Measurements from ENCODE around the gene MEF2B. TPM values are rescaled to one million over a fixed set of nuclear protein-coding genes. Genes with fewer than 3 reads are reported as not detected.

Gene MEF2B
- total and polyA plus RNA-seq, 12 donors: 0.42 to 6.0 (median 1.4) TPM; not detected in 4

DNA sequence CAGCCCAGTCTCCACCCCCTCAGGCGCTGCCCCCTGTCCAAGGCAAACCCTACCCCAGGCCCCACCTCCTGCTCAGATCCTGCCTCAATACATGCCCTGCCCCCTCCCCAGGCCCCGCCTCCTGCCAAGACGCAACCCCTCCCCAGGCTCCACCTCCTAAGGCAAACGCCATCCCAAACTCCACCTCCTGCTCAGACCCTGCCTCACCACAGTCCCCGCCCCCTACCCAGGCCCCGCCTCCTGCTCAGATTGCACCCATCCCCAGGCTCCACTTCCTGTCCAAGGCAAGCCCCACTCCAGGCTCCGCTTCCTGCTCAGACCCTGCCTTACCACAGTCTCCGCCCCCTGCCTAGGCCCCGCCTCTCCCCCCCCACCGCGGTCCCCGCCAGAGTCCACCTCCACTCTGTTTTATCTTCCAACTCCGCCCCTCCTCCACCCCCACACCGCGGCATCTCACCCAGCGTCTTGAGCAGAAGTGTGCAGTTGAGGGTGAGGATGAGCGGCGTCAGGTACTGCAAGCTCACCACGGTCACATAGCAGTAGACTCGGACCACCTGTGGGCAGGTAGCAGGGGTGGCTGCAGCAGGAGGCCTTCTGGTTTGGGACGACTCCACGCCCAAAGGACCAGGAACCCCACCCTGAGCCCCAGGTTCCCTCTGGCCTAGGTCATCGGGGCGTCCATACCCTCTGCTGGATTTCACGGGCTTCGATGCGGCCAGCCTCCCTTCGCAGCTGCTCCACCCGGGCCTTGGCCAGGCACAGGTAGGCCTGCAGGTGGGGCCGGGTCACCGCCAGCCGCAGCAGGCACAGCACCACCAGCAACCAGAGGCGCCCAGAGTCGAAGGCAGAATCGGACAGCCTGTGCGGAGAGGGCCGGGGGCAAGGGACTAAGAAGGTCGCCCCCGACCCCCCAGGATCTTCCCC lies 49.5 kb downstream of the MEF2B start:
- peak; percentile 47 to 87 (median 78) for DNase-seq
- no peak overlapping the region for H3K27ac ChIP-seq
- H3K4me3 ChIP-seq: no peak overlapping the region
- H3K27me3 ChIP-seq: no peaks in the 10 kb centered on the region
- intact Hi-C loops (cut with DNase I): no loop called here
- no peaks in the 10 kb centered on the region for H3K36me3 ChIP-seq (replicated peaks in 1 of 2)
- H3K9me3 ChIP-seq (replicated peaks in 1 of 3): no peaks in the 10 kb centered on the region
- 57 to 63% (median 62%) methylated on average over 22 to 39 of the region's 39 CpGs for WGBS, 4 donors
- TF ChIP-seq, protein P1, sequence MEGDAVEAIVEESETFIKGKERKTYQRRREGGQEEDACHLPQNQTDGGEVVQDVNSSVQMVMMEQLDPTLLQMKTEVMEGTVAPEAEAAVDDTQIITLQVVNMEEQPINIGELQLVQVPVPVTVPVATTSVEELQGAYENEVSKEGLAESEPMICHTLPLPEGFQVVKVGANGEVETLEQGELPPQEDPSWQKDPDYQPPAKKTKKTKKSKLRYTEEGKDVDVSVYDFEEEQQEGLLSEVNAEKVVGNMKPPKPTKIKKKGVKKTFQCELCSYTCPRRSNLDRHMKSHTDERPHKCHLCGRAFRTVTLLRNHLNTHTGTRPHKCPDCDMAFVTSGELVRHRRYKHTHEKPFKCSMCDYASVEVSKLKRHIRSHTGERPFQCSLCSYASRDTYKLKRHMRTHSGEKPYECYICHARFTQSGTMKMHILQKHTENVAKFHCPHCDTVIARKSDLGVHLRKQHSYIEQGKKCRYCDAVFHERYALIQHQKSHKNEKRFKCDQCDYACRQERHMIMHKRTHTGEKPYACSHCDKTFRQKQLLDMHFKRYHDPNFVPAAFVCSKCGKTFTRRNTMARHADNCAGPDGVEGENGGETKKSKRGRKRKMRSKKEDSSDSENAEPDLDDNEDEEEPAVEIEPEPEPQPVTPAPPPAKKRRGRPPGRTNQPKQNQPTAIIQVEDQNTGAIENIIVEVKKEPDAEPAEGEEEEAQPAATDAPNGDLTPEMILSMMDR (IDR thresholded peaks at IDR 0.05): no peak
- TF ChIP-seq POLR2A (IDR thresholded peaks at IDR 0.05): no peak
- H3K4me1 ChIP-seq (replicated peaks in 1 of 2): no peaks in the 10 kb centered on the region

DNA sequence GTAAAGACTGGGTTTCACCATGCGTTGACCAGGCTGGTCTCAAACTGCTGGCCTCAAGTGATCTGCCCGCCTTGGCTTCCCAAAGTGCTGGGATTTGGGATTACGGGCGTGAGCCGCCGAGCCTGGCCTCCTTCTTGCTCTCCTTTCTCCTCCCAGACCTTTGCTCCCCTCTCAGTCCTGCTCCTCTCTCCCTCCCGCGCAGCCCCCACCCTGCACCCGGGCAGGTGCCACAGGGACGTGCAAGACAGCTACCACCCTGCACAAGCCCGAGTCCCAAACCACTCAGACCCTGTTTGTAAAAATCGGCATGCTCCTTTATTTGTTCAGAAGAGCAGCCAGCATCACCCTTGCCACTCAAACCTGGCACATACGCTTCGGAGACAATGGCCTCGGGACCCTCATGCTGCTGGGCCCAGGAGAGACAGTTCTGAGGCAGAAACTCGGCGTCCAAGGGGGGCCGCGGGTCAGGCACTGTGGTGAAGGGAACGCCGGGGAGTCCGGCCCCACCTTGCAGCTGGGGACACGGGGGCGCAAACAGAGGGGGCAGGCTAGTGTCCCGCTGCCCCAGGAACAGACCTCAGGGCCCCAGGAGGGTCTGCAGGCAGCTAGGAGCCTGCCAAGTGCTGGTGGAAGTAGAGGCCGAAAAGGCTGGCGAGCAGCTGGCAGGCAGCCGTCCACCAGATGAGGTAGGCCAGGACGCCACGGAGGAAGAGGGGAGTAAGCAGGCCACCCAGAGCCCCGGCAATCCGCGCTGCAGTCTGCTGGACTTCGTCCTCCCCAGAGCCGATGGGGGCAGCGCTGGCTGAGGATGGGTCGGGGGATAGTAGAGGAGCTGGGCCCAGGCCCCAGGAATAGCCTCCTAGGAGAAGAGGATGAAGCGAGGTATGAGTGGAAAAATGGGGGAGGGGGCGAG lies 50.5 kb downstream of the MEF2B start:
- no peak overlapping the region for H3K27ac ChIP-seq

DNA sequence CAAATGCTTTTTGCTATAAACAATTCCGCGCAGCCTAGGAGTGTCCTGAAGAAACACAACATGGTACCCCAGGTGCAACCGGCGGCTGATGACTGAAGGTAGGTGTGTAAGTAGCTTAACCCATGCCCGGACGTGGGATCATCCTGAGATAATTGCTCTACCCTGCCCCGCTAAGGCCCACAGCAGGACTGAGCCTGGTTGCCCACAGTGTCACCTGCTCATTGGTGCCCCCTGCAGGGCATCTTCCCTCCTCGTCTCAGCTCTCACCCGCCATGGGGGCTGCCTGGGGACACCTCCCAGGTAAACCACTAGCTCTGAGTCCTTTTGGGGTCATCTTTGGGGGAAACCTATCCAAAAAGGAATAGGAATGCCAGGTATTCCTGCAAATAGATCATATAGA lies 54.1 kb downstream of the MEF2B start:
- peak in 5 of 7 donors; percentile 46 to 73 (median 71) for DNase-seq
- no peak overlapping the region for H3K27ac ChIP-seq
- TF ChIP-seq, protein P1 (IDR thresholded peaks at IDR 0.05): peak; percentile 17 to 59 (median 55)
- TF ChIP-seq POLR2A (IDR thresholded peaks at IDR 0.05): no peak
- no peak overlapping the region for H3K4me3 ChIP-seq
- H3K4me1 ChIP-seq (replicated peaks in 1 of 2): no peaks in the 10 kb centered on the region
- no peaks in the 10 kb centered on the region for H3K27me3 ChIP-seq
- no peaks in the 10 kb centered on the region for H3K36me3 ChIP-seq (replicated peaks in 1 of 2)
- no peaks in the 10 kb centered on the region for H3K9me3 ChIP-seq (replicated peaks in 1 of 3)
- 66 to 100% (median 75%) methylated on average over 3 to 9 of the region's 9 CpGs for WGBS, 4 donors
- intact Hi-C loops (cut with DNase I): loop anchor here in 1 of 2 donors (10.0 kb wide), 1 partner anchor 61 kb away; no protein-coding TSS in a partner anchor

More for the DNA sequence above, 50.5 kb downstream of the MEF2B start:
- WGBS, 4 donors: 91 to 92% (median 92%) methylated on average over 36 to 39 of the region's 39 CpGs
- DNase-seq: no peak
- Histone ChIP-seq H3K4me3 (no peak overlapping the region), H3K4me1 (replicated peaks in 1 of 2) (no peaks in the 10 kb centered on the region), H3K36me3 (replicated peaks in 1 of 2) (no peaks in the 10 kb centered on the region), H3K9me3 (replicated peaks in 1 of 3) (no peaks in the 10 kb centered on the region), H3K27me3 (no peaks in the 10 kb centered on the region)
- TF ChIP-seq, protein P1 (IDR thresholded peaks at IDR 0.05): no peak
- TF ChIP-seq POLR2A (IDR thresholded peaks at IDR 0.05): no peak
- intact Hi-C loops (cut with DNase I): loop anchor here in 1 of 2 donors (10.0 kb wide), 1 partner anchor 65 kb away; no protein-coding TSS in a partner anchor

Data from adrenal gland (tissue), 12 donors.